Stimulated activated naive CD8-positive, alpha-beta T cell treated with anti-CD3 and anti-CD28 coated beads, Interleukin-15, Interleukin-2, amounts not matched to agents 100 ng/mL and 50 ng/mL, for 24 hours (primary cell): ENCODE data around the gene RPS26.

Experiments
- H3K27ac Mint-ChIP-seq: one replicate; pipeline ENCODE4 v1.8.0; 2021; ENCODE audit warnings: mild to moderate bottlenecking, mixed read lengths
- H3K27me3 Mint-ChIP-seq: one replicate; pipeline ENCODE4 v1.8.0; 2021; ENCODE audit warnings: mixed read lengths
- H3K36me3 Mint-ChIP-seq: one replicate; pipeline ENCODE4 v1.8.0; 2021; ENCODE audit warnings: low read depth, mixed read lengths
- H3K4me1 Mint-ChIP-seq: one replicate; pipeline ENCODE4 v1.8.0; 2021; ENCODE audit warnings: low read depth, mixed read lengths
- H3K4me3 Mint-ChIP-seq: one replicate; pipeline ENCODE4 v1.8.0; 2021; ENCODE audit warnings: mild to moderate bottlenecking, mixed read lengths
- H3K9me3 Mint-ChIP-seq: one replicate; pipeline ENCODE4 v1.8.0; 2021; ENCODE audit warnings: mixed read lengths

RPS26 gene

GRCh38 chr12:56011509-56012090, 30.1 kb upstream of the RPS26 start:
- H3K27me3 Mint-ChIP-seq, result no peaks in the 10 kb centered on the region
- H3K4me3 Mint-ChIP-seq, result no peak overlapping the region
- H3K27ac Mint-ChIP-seq, result no peak overlapping the region
- H3K36me3 Mint-ChIP-seq, result peaks cover 5% of the 10 kb centered on the region
- no peaks in the 10 kb centered on the region for H3K9me3 Mint-ChIP-seq
- H3K4me1 Mint-ChIP-seq, result peaks cover 38% of the 10 kb centered on the region

GRCh38 chr12:56013482-56013881, 28.2 kb upstream of the RPS26 start:
- Mint-ChIP-seq H3K27me3 (no peaks in the 10 kb centered on the region), H3K36me3 (peaks cover 9% of the 10 kb centered on the region), H3K4me1 (peaks cover 28% of the 10 kb centered on the region), H3K4me3 (no peak overlapping the region), H3K27ac (no peak overlapping the region), H3K9me3 (no peaks in the 10 kb centered on the region)

- H3K9me3 Mint-ChIP-seq, result no peaks in the 10 kb centered on the region
- no peak overlapping the region for H3K4me3 Mint-ChIP-seq
- H3K27ac Mint-ChIP-seq, result no peak overlapping the region
- H3K36me3 Mint-ChIP-seq, result peaks cover 9% of the 10 kb centered on the region
- no peaks in the 10 kb centered on the region for H3K27me3 Mint-ChIP-seq
- peaks cover 29% of the 10 kb centered on the region for H3K4me1 Mint-ChIP-seq
Observed at GRCh38 chr12:56014205-56014604, 27.5 kb upstream of the RPS26 start.

GRCh38 chr12:56017181-56017580, 24.5 kb upstream of the RPS26 start:
- Mint-ChIP-seq H3K27me3 (no peaks in the 10 kb centered on the region), H3K4me3 (no peak overlapping the region), H3K27ac (no peak overlapping the region), H3K9me3 (no peaks in the 10 kb centered on the region), H3K36me3 (peaks cover 9% of the 10 kb centered on the region), H3K4me1 (peaks cover 46% of the 10 kb centered on the region)

GRCh38 chr12:56018356-56018755, 23.4 kb upstream of the RPS26 start:
- Mint-ChIP-seq H3K27me3 (no peaks in the 10 kb centered on the region), H3K4me1 (peaks cover 52% of the 10 kb centered on the region), H3K9me3 (no peaks in the 10 kb centered on the region), H3K27ac (no peak overlapping the region), H3K4me3 (no peak overlapping the region), H3K36me3 (peaks cover 9% of the 10 kb centered on the region)

- no peaks in the 10 kb centered on the region for H3K27me3 Mint-ChIP-seq
Observed at GRCh38 chr12:56020423-56021184, 21.1 kb upstream of the RPS26 start, which contains the start of gene IKZF4. TSS of gene IKZF4 (plus strand) at chr12:56021043. CDS start at chr12:56021494, 451 bp downstream.

GRCh38 chr12:56021889-56022497, 19.7 kb upstream of the RPS26 start:
- Mint-ChIP-seq H3K27ac (peak overlapping the region; percentile 92), H3K27me3 (no peaks in the 10 kb centered on the region), H3K4me1 (peaks cover 40% of the 10 kb centered on the region), H3K9me3 (no peaks in the 10 kb centered on the region), H3K4me3 (peak overlapping the region; percentile 92), H3K36me3 (peaks cover 14% of the 10 kb centered on the region)

More at GRCh38 chr12:56020423-56021184, 21.1 kb upstream of the RPS26 start, which contains the start of gene IKZF4:
- H3K4me1 Mint-ChIP-seq, result peaks cover 47% of the 10 kb centered on the region
- peaks cover 11% of the 10 kb centered on the region for H3K36me3 Mint-ChIP-seq
- no peaks in the 10 kb centered on the region for H3K9me3 Mint-ChIP-seq
- peak within 1 kb of the TSS; percentile 92 for H3K27ac Mint-ChIP-seq
- H3K4me3 Mint-ChIP-seq, result peak within 1 kb of the TSS; percentile 92

- H3K4me1 Mint-ChIP-seq, result peaks cover 53% of the 10 kb centered on the region
Observed at GRCh38 chr12:56028511-56029165, 13.1 kb upstream of the RPS26 start.

GRCh38 chr12:56029166-56029519, 12.6 kb upstream of the RPS26 start:
- Mint-ChIP-seq H3K9me3 (no peaks in the 10 kb centered on the region), H3K36me3 (peaks cover 58% of the 10 kb centered on the region), H3K27ac (peak overlapping the region; percentile 45), H3K4me3 (no peak overlapping the region), H3K27me3 (no peaks in the 10 kb centered on the region), H3K4me1 (peaks cover 55% of the 10 kb centered on the region)

More at GRCh38 chr12:56028511-56029165, 13.1 kb upstream of the RPS26 start:
- Mint-ChIP-seq H3K27me3 (no peaks in the 10 kb centered on the region), H3K9me3 (no peaks in the 10 kb centered on the region), H3K4me3 (no peak overlapping the region), H3K27ac (peak overlapping the region; percentile 45), H3K36me3 (peaks cover 56% of the 10 kb centered on the region)

- no peaks in the 10 kb centered on the region for H3K27me3 Mint-ChIP-seq
- H3K4me3 Mint-ChIP-seq, result no peak overlapping the region
- H3K9me3 Mint-ChIP-seq, result no peaks in the 10 kb centered on the region
- H3K36me3 Mint-ChIP-seq, result peaks cover 64% of the 10 kb centered on the region
- peaks cover 61% of the 10 kb centered on the region for H3K4me1 Mint-ChIP-seq
- peak overlapping the region; percentile 33 for H3K27ac Mint-ChIP-seq
Observed at GRCh38 chr12:56029666-56030293, 11.9 kb upstream of the RPS26 start.

GRCh38 chr12:56031987-56032386, 9.7 kb upstream of the RPS26 start:
- Mint-ChIP-seq H3K27me3 (no peaks in the 10 kb centered on the region), H3K36me3 (peaks cover 68% of the 10 kb centered on the region), H3K27ac (peak overlapping the region; percentile 89), H3K9me3 (no peaks in the 10 kb centered on the region), H3K4me3 (peak overlapping the region; percentile 70), H3K4me1 (peaks cover 81% of the 10 kb centered on the region)

- no peaks in the 10 kb centered on the region for H3K9me3 Mint-ChIP-seq
- peaks cover 89% of the 10 kb centered on the region for H3K4me1 Mint-ChIP-seq
- H3K27ac Mint-ChIP-seq, result peak overlapping the region; percentile 85
- H3K36me3 Mint-ChIP-seq, result peaks cover 51% of the 10 kb centered on the region
- H3K4me3 Mint-ChIP-seq, result peak overlapping the region; percentile 71
- H3K27me3 Mint-ChIP-seq, result no peaks in the 10 kb centered on the region
Observed at GRCh38 chr12:56034586-56035332, 7.0 kb upstream of the RPS26 start.

GRCh38 chr12:56037161-56037560, 4.6 kb upstream of the RPS26 start:
- Mint-ChIP-seq H3K4me3 (no peak overlapping the region), H3K4me1 (peaks cover 92% of the 10 kb centered on the region), H3K9me3 (no peaks in the 10 kb centered on the region), H3K27ac (no peak overlapping the region), H3K27me3 (no peaks in the 10 kb centered on the region), H3K36me3 (peaks cover 45% of the 10 kb centered on the region)
